GM19324 (cell line): ENCODE data around the gene CST1.
A peak's percentile ranks its signal among the peaks of the same experiment; 100 is the strongest.
"Not testable (repeated sequence)": the region's sequence is repeated elsewhere in the genome, so short reads cannot be mapped to it uniquely, and the experiment has no call there.

ENCODE experiments used
- ATAC-seq: cut with Tn5 transposase; IDR thresholded peaks from one replicate; pipeline ENCODE4 v1.9.1; 2021; ENCODE audit warnings: mild to moderate bottlenecking, moderate library complexity; ENCODE audit not compliant: unreplicated experiment, low FRiP score

Gene CST1

DNA sequence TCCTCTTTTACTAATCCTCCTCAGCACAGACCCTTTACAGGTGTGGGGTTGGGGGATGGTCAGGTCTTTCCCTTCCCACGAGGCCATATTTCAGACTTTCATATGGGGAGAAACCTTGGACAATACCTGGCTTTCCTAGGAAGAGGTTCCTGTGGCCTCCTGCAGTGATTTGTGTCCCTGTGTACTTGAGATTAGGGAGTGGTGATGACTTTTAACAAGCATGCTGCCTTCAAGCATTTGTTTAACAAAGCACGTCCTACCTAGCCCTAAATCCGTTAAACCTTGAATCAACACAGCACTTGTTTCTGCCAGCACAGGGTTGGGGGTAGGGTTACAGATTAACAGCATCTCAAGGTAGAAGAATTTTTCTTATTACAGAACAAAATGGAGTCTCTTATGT is 6.1 kb upstream of the CST1 start:
- ATAC-seq = not testable (repeated sequence)

DNA sequence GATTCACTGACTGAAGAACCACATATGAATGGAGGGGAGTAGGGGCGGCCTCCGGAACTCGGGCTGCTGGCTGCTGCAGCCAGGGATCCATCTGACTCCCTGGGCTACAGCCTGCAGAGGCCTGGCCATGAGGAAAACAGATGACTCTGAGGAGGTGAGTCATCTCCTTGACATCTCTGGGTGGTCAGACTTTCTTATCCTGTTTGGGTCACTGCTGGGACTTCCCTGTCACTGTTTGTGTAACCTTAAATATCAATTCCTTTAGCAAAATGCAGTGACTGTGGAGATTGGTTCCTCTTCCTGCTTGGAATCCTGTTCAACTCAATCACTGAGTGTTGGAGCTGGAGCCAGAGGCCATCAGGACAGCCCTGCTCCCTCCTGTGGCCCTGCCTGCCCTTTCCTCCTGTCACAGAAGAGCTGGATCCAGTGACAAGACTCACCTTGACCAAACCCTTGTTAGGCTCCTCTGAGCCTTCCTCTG is 4.4 kb upstream of the CST1 start:
- ATAC-seq = not testable (repeated sequence)

DNA sequence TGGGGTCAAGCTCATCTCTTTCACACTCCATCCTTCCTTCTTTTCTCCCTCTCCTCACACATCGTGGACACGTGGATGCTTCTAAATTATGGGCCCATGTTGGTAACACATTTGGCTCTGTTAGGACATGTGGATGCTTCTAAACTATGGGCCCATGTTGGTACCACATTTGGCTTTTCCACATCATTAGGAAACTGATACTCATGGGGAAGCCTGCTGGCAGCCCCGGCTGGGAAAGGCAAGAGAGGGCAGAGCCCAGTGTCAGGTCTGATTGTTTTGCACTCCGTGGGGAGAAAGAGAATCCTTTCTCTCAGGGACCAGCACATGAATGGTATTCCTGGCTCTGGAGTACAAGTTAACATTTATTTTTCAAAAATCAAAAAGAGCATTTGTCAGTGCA is 4.0 kb upstream of the CST1 start:
- ATAC-seq = no peak

DNA sequence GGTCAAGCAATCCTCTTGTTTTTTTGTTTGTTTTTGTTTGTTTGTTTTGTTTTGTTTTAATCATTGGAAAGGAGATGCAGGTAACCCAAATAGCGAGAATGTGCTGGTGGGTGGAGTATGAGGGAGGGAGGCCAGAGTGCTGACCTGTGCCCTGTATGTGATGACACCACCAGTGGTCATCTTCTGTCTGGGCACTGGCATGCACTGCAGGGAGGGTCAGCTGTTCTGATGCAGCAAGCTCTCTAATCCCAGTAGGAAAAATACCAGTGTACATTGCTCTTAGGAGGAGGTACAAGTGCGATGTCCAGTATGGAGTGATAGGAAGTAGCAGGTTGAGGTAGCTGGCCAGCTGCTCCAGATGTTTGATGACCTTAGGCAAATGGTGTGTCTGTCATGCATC is 2.9 kb upstream of the CST1 start:
- ATAC-seq = no peak

DNA sequence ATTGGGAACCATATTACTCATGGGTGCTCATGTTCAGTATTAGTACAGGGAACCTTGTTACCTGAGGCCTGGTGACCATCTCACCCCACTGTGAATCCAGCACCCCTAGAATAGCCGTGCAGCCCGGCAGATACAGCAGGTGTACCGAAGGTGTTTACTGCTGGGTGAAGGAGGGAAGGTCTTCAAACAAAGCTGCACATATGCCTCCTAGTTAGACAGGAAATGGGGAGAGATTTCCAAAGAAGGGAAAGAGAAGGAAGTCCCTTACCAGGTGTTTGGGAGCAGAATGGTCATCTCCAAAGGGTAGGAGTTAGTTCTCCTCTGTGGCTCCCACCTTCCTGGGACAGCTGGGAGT is 2.4 kb upstream of the CST1 start:
- no peak for ATAC-seq

DNA sequence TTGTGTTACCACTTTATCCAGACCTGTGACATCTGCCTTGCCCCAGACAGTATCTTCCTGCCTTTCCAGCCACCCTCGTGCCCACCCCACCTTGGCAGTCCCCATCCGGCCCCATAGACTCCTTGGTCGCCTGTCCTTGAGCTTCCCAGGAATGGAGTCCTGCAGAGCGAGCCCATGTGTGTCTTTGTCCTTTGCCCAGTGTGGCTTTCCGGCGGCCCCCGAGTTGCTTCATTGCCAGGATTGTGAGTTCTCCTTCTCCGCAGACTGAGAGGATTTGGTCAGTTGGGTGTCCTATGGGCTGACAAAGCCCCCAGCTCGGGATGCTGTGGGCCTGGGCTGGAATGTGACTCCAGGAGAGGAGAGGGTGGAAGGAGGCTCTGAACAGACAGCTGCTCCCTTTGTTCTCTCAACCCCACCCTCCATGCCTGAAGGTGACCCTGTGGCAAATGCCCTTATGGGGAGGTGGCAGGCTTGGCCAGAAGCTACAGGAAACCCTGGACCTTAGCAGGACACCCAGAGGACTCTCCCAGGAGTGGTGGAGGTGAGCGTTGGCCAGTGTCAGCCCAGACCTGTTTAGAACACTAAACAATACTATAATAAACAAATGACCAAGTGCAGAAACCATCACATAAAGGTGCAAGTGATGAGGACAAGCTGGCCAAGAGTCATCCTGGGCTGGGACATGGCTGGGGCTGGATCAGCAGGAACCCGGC is 1.9 kb upstream of the CST1 start:
- no peak for ATAC-seq

DNA sequence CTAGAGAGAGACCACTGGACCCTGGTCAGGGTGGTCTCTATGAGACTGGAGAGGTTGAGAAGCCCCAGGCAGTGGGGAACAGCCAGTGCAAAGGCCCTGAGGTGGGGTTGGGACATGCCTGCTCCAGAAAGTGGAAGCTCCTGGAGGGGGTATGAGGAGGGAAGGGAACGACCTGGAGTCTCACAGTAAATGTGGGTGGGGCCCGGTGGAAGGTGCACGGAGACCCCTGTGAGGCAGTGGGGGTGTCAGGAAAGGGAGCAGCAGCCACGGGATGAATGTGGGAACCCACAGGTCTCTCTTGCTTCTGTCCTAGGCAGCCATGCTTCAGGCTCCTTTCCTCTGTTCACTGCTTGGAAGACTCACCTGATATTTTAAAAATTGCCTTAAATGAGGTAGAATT is 1.3 kb upstream of the CST1 start:
- no peak for ATAC-seq

DNA sequence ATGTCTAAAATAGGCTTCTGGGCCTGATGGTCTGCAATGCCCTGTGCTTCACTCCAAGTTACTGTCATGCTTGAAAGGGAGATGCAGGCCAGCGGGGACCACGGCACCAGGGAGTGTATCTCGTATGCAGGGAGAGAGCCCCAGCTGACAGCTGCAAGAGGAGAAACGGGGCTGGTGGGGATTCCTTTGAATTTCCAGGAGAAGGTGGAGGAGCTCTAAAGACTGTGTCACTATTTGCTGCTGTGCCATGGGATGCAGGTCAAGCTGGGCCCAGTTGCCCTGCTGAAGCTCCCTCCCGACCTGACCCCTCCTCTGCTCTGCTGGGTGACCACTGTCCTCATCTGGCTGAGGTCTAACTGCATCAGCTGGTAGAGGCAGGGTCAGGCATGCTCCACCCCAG is 989 bp downstream of the CST1 start:
- ATAC-seq = no peak

DNA sequence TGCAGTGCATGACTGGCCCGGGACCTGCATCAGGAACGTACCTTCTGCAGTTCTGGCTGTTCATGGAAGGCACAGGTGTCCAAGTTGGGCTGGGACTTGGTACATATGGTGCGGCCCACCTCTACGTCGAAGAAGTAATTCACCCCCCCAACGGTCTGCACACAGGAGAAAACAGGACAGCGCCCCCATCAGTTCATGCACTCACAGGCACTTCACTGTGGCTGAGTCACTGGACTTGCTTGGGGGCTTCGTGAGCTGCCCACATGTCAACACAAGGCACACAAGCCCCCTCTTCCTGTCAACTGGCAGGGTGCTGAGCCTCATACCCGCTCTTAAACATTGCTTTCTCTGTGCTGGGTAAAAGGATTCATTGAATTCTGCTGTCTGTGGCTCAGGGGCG is 1.8 kb downstream of the CST1 start:
- ATAC-seq = not testable (repeated sequence)

DNA sequence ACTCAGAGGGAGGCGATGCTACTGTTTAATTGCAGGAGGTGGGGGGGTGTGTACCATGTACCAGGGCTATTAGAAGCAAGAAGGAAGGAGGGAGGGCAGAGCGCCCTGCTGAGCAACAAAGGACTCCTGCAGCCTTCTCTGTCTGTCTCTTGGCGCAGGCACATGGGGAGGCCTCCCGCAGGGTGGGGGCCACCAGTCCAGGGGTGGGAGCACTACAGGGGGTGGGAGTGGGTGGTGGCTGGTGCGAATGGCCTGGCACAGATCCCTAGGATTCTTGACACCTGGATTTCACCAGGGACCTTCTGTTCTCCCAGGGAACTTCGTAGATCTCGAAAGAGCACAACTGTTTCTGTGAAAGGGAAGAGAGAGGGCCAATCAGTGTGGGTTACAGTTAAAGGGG is 3.2 kb downstream of the CST1 start:
- not testable (repeated sequence) for ATAC-seq

DNA sequence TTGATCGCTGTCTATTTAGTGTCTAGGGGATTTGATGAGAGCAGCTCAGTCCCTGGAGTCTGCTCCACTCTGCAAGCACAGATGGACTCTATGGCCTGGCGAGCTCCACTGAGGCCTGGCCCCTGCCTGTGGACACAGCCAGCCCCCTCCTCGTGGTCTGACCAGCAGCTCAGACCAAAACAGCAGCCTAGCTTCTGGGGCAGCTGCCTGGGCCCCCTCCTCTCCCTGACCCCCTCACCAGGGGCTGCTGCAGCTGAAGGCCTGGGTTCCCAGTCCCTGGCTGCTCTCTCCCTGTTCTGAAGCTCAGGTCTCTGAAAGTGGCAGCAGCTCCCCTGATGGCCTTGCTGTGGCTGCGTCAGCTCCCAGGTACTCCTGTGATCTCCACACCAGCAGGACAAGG is 3.6 kb downstream of the CST1 start:
- ATAC-seq = not testable (repeated sequence)

DNA sequence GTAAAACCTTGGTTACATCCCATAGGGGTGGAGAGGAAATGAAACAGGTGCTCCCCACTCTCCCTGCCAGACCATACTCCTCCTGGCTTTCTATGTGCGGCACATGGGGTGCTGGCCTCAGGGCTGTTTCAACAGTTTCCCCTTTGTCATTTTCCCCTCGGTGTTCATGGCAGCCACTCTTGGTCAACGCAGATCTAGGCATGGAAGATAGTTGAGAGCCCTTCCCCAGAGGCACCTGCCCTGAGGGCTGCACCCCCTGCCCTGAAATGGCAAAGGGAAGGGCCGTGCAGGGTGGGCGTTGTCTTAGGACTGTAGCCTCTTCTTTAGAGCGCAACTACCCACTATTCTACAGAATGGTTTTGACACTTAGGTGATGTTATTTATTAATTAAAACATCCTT is 4.4 kb downstream of the CST1 start:
- no peak for ATAC-seq

DNA sequence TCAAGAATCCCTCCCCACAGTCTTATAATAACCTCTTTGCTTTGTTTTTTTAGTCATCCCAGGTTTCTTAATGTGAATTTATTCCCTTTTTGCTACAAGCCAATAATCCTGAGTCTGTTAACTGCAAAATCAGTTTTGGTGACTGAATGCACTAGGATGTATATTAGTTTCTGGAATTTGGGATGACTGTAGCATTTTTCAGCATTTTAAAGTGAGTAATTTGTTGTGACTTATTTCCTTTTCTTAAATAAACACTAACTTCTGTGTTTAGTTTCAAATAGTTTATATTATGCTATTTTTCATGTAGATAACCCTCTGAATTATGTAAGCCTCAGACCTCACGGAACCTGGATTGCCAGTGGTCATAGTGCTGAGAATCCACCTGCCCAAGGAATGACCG is 5.5 kb downstream of the CST1 start:
- ATAC-seq = no peak

DNA sequence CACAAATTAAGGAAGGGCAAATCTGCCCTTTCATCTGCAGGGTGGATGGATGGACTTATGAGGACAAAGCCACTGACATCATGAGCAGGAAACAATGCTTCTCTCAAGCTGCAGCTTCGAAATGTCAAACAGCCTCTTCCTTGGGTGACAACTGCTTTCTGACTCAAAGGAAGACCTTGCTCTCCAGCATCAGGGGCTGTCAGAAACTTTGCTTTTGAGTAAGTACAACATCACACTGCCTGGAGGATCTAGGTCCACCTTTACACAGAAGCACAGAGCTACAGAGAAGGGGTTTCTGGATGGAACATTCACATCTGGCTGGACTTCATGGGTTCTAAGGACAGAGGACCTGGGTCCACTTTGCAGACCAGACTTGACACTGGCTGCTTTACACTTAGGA is 5.9 kb downstream of the CST1 start:
- ATAC-seq = no peak

DNA sequence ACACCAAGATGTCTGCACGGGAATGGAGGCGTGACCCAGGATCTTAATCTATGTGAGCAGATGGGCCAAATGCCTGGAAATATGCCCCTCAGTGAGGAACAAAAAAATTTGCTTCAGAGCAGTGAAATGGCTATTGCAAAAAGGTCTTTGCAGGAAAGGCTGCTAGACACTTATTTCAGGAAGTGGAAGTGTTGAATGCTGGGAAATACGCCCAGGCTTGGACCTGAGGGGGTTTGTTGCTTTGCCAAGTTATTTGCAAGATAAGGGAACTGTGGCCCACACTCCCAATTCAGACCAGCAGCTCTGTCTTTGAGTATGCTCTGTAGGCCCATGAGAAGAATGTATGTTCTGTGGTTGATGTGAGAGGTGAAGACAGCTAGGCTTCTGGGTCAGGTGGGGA is 15.3 kb downstream of the CST1 start:
- ATAC-seq = not testable (repeated sequence)

DNA sequence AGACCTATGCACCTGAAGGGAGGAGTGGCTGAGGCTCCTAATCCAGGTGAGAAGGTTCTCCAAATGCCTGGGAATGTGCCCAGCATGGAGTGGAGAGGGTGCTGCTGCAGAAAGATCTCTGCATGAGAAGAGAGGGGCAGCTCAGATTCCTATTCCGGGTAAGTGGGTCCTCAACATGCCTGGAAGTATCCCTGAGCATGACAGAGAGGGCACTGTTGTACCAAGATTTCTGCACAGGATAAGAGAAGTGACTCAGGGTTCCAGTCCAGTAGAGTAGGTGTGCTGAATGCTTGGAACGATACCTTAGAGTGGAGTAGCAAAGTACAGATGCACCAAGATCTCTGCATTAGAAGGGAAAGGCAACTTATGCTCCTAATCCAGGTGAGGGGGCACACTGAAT is 15.8 kb downstream of the CST1 start:
- not testable (repeated sequence) for ATAC-seq

DNA sequence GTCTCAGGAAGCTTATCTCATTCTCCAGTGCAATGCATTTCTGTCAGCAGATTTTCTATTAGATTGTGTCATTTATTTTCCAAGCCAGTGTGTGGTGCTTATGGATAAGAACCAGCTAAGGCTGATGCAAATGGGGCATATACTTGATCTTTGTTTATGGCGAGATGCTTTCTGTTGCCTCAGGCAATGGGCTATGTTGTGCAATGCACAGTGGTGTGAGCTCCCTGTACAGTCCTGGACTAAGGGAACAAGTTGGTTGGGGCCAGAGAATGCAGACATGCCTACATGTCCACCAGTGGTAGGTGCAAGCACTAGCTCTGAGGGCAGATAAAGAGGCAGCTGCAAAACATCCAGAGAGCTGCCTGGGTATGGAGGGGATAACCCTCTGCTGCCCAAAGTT is 16.3 kb downstream of the CST1 start:
- not testable (repeated sequence) for ATAC-seq

DNA sequence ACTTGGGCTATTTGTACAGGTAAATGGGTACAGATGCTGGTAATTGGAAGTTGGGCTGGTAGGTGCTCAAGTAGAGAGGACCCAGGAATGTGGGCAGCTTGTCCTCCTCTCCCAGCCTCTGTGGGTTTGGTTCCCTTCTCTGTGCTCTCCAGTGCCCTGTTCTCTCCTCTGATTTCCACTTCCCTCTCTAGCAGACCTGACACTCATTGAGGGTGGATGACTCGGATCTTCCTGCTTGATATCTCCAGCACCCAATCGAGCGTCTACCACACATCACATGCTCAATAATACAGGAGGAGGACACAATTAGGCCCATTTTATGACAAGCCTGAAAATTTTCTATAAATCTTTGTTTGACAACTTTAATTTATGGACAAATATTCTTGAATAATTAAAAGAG is 23.7 kb downstream of the CST1 start:
- no peak for ATAC-seq

DNA sequence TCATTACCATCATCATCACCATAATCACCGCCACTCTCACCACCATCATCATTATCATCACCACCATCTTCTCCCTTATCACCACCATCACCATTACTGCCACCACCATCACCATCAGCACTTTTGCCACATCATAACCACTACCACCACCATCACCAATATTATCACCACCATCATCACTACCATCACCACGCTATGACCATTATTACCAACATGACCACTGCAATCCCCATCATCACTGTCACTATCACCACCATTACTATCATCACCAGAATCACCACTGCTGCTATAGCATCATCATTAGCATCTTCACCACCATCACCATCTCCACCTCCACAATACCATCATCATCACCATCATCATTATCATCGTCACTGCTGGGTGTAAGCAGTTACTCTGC is 25.6 kb downstream of the CST1 start:
- no peak for ATAC-seq

DNA sequence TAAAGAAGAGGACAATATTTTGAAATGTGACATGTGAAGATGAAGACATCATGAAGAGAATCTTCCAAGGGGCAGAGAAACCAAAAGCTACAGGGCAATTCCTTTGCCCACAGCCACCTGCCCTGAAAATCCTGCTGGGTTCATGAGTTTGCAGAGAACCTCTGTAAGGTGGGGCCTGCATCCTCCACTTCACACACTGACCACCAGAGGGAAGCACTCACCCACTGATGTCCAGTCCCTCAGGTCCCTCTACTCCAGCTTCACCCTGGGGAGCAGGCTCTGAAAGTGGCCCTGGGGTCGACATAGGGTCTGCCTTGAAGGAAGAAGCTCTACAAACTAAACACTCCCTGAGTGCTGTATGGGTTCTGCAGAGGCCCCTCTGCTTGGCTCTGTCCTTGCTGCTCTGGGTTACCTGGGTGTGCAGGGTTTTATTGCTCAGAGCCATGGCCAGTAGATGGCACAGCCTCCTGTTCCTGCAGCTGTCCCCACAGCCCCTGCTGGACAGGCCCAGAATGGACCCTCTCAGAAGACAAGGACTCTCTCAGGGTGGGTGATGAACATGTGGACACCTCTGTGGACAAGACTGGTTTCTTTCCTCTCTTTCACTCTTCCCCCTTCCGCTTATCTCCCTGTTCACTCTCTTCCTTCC is 27.0 kb downstream of the CST1 start:
- ATAC-seq = peak; percentile 82

DNA sequence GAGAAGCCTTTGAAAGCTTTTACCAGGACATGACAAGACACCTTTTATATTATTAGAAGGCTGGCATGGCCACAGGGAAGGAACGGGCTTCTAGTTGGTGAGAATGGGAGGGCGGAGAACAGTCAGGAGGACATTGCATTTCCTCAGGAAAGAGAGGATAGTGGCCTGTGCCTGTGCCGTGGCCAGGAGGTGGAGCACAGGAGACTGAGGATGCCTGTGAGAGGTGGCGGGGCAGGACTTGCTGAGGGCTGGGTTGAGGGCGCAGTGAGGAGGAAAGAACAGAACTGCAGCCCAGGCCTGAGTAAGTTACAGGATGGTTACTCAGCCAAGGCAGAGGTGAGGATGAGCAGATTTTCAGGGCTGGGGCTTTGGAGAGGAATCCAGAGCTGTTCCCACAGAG is 27.9 kb downstream of the CST1 start:
- not testable (repeated sequence) for ATAC-seq

DNA sequence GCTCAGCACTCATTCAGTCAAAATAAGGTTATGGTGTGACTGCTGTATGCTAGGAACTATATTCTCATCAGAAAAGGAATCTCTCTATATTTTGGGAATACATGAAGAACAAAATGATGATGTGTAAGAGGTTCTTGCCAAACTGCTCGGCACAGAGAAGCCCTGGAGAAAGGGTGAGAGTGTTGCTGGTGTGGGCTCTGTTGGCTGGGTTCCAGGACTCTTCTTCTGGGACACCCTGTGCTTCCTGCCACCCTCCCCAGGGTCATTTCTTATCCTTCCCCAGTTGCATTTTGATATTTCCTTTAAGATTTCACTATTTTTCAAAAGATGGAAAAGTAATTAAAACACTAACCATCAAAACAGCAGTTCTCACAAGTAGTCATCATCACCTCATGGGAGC is 28.8 kb downstream of the CST1 start:
- no peak for ATAC-seq
